ENCODE results near the gene MMS19.

MMS19 gene

DNA sequence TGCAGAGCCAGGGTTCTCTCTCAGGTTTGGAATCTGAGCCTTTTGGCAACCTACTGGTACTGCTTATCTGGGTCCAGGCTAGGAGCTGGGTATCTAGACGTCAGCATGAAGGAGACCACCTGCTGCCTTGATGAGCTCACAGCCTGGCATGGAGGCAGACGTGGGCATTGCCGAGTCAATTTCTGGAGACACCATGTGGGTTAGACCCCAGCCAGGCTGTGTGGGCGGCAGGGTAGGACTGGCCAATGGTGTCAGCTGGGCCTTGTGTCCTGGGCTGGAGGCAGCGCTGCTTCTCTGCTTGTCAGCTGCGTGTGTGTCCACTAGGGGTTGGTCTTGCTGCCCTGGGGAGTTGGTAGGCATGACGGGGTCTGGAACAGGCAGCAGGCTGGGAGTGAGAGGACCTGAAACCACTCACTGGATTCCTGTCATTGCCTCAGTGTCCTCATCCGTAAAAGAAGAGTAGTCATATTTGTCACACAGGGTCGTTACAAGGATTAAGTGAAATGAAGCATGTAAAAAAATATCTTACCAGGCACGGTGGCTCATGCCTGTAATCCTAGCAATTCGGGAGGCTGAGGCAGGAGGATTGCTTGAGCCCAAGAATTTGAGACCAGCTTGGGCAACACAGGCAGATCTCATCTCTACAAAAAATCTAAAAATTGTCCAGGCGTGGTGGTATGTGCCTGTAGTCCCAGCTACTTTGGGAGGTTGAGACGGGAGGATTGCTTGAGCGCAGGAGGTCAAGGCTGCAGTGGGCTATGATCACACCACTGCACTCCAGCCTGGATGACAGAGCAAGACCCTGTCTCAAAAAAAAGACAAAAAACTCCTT, 42.7 kb upstream of the MMS19 start:
- no peak overlapping the region for H3K27ac ChIP-seq (replicated peaks)
- no peak for DNase-seq (ENCODE audit: low read depth in 1 of 2, low spot score in 1 of 2)

GRCh38 chr10:97539523-97540200, 41.4 kb upstream of the MMS19 start:
- Histone ChIP-seq H3K27me3 (ENCODE audit: insufficient read depth, poor library complexity, severe bottlenecking) (no peaks in the 10 kb centered on the region), H3K4me3 (replicated peaks; ENCODE audit: insufficient read depth, low read length) (no peak overlapping the region), H3K27ac (replicated peaks) (no peak overlapping the region)
- DNase-seq (ENCODE audit: low read depth in 1 of 2, low spot score in 1 of 2): no peak
- TF ChIP-seq POLR2AphosphoS5 (IDR thresholded peaks at IDR 0.05; ENCODE audit: low read depth) (no peak), SPI1 (IDR thresholded peaks at IDR 0.05; ENCODE audit: borderline replicate concordance, low read depth) (no peak)
- TF ChIP-seq, protein P1, sequence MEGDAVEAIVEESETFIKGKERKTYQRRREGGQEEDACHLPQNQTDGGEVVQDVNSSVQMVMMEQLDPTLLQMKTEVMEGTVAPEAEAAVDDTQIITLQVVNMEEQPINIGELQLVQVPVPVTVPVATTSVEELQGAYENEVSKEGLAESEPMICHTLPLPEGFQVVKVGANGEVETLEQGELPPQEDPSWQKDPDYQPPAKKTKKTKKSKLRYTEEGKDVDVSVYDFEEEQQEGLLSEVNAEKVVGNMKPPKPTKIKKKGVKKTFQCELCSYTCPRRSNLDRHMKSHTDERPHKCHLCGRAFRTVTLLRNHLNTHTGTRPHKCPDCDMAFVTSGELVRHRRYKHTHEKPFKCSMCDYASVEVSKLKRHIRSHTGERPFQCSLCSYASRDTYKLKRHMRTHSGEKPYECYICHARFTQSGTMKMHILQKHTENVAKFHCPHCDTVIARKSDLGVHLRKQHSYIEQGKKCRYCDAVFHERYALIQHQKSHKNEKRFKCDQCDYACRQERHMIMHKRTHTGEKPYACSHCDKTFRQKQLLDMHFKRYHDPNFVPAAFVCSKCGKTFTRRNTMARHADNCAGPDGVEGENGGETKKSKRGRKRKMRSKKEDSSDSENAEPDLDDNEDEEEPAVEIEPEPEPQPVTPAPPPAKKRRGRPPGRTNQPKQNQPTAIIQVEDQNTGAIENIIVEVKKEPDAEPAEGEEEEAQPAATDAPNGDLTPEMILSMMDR (IDR thresholded peaks at IDR 0.05; ENCODE audit: insufficient read depth, low read length): no peak
- TF ChIP-seq, protein P2, sequence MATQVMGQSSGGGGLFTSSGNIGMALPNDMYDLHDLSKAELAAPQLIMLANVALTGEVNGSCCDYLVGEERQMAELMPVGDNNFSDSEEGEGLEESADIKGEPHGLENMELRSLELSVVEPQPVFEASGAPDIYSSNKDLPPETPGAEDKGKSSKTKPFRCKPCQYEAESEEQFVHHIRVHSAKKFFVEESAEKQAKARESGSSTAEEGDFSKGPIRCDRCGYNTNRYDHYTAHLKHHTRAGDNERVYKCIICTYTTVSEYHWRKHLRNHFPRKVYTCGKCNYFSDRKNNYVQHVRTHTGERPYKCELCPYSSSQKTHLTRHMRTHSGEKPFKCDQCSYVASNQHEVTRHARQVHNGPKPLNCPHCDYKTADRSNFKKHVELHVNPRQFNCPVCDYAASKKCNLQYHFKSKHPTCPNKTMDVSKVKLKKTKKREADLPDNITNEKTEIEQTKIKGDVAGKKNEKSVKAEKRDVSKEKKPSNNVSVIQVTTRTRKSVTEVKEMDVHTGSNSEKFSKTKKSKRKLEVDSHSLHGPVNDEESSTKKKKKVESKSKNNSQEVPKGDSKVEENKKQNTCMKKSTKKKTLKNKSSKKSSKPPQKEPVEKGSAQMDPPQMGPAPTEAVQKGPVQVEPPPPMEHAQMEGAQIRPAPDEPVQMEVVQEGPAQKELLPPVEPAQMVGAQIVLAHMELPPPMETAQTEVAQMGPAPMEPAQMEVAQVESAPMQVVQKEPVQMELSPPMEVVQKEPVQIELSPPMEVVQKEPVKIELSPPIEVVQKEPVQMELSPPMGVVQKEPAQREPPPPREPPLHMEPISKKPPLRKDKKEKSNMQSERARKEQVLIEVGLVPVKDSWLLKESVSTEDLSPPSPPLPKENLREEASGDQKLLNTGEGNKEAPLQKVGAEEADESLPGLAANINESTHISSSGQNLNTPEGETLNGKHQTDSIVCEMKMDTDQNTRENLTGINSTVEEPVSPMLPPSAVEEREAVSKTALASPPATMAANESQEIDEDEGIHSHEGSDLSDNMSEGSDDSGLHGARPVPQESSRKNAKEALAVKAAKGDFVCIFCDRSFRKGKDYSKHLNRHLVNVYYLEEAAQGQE (IDR thresholded peaks at IDR 0.05; ENCODE audit: insufficient replicate concordance, low read depth): no peak

More for the DNA sequence above, 42.7 kb upstream of the MMS19 start:
- no peaks in the 10 kb centered on the region for H3K27me3 ChIP-seq (ENCODE audit: insufficient read depth, poor library complexity, severe bottlenecking)
- TF ChIP-seq POLR2AphosphoS5 (IDR thresholded peaks at IDR 0.05; ENCODE audit: low read depth): no peak
- no peak for TF ChIP-seq GABPA (IDR thresholded peaks at IDR 0.05; ENCODE audit: low read depth)
- TF ChIP-seq, protein P1 (IDR thresholded peaks at IDR 0.05; ENCODE audit: insufficient read depth, low read length): no peak
- TF ChIP-seq SPI1 (IDR thresholded peaks at IDR 0.05; ENCODE audit: borderline replicate concordance, low read depth): no peak
- TF ChIP-seq, protein P2 (IDR thresholded peaks at IDR 0.05; ENCODE audit: insufficient replicate concordance, low read depth): no peak
- H3K4me3 ChIP-seq (replicated peaks; ENCODE audit: insufficient read depth, low read length): no peak overlapping the region

- no peak for DNase-seq (ENCODE audit: low read depth in 1 of 2, low spot score in 1 of 2)
- H3K4me3 ChIP-seq (replicated peaks; ENCODE audit: insufficient read depth, low read length): no peak overlapping the region
- no peak overlapping the region for H3K27ac ChIP-seq (replicated peaks)
- no peaks in the 10 kb centered on the region for H3K27me3 ChIP-seq (ENCODE audit: insufficient read depth, poor library complexity, severe bottlenecking)
- TF ChIP-seq, protein P1 (IDR thresholded peaks at IDR 0.05; ENCODE audit: insufficient read depth, low read length): no peak
- no peak for TF ChIP-seq GABPA (IDR thresholded peaks at IDR 0.05; ENCODE audit: low read depth)
- TF ChIP-seq SPI1 (IDR thresholded peaks at IDR 0.05; ENCODE audit: borderline replicate concordance, low read depth): no peak
- TF ChIP-seq POLR2AphosphoS5 (IDR thresholded peaks at IDR 0.05; ENCODE audit: low read depth): no peak
- TF ChIP-seq, protein P2 (IDR thresholded peaks at IDR 0.05; ENCODE audit: insufficient replicate concordance, low read depth): no peak
Observed at GRCh38 chr10:97538839-97539238, 40.6 kb upstream of the MMS19 start.
